ENCODE measurements around the gene STARD3. TPM values are rescaled to one million over a fixed set of nuclear protein-coding genes. Genes with fewer than 3 reads are reported as not detected.
A peak's percentile ranks its signal among the peaks of the same experiment; 100 is the strongest.

Gene STARD3
- total and polyA plus RNA-seq, 2 of the 13 experiments (the other 11 are each of a cell fraction or from before 2014, with no cell fraction given): 34.6 to 100 TPM

GRCh38 chr17:39687101-39687545 lies 50.2 kb downstream of the STARD3 start (continued):
- TF ChIP-seq ZNF142 (CRISPR knock-in tag; IDR thresholded peaks at IDR 0.05) (no peak), SMARCE1 (IDR thresholded peaks at IDR 0.05; ENCODE audit: borderline replicate concordance) (no peak), TCF7 (IDR thresholded peaks at IDR 0.05; ENCODE audit: low read depth) (peak; percentile 71), FOXP4 (CRISPR knock-in tag; IDR thresholded peaks at IDR 0.05) (0 out of 2 replicates have a peak, but pooled peaks have one; percentile 15), SRSF1 (optimal IDR thresholded peaks at IDR 0.05; ENCODE audit: low read depth, low read length) (no peak), HIC2 (CRISPR knock-in tag; IDR thresholded peaks at IDR 0.05; ENCODE audit: low read depth) (peak; percentile 0; the same call in 1 of the 2 replicates), ZNF362 (CRISPR knock-in tag; IDR thresholded peaks at IDR 0.05; ENCODE audit: borderline replicate concordance) (no peak), NAIF1 (CRISPR knock-in tag; IDR thresholded peaks at IDR 0.05; ENCODE audit: borderline replicate concordance) (peak; percentile 7; the same call in 1 of the 2 replicates), MZF1 (CRISPR knock-in tag; IDR thresholded peaks at IDR 0.05; ENCODE audit: borderline replicate concordance) (no peak), RAD51 (IDR thresholded peaks at IDR 0.05; ENCODE audit: borderline replicate concordance) (no peak), ZSCAN29 (CRISPR knock-in tag; conservative IDR thresholded peaks at IDR 0.05) (no peak)
- TF ChIP-seq, protein P1, sequence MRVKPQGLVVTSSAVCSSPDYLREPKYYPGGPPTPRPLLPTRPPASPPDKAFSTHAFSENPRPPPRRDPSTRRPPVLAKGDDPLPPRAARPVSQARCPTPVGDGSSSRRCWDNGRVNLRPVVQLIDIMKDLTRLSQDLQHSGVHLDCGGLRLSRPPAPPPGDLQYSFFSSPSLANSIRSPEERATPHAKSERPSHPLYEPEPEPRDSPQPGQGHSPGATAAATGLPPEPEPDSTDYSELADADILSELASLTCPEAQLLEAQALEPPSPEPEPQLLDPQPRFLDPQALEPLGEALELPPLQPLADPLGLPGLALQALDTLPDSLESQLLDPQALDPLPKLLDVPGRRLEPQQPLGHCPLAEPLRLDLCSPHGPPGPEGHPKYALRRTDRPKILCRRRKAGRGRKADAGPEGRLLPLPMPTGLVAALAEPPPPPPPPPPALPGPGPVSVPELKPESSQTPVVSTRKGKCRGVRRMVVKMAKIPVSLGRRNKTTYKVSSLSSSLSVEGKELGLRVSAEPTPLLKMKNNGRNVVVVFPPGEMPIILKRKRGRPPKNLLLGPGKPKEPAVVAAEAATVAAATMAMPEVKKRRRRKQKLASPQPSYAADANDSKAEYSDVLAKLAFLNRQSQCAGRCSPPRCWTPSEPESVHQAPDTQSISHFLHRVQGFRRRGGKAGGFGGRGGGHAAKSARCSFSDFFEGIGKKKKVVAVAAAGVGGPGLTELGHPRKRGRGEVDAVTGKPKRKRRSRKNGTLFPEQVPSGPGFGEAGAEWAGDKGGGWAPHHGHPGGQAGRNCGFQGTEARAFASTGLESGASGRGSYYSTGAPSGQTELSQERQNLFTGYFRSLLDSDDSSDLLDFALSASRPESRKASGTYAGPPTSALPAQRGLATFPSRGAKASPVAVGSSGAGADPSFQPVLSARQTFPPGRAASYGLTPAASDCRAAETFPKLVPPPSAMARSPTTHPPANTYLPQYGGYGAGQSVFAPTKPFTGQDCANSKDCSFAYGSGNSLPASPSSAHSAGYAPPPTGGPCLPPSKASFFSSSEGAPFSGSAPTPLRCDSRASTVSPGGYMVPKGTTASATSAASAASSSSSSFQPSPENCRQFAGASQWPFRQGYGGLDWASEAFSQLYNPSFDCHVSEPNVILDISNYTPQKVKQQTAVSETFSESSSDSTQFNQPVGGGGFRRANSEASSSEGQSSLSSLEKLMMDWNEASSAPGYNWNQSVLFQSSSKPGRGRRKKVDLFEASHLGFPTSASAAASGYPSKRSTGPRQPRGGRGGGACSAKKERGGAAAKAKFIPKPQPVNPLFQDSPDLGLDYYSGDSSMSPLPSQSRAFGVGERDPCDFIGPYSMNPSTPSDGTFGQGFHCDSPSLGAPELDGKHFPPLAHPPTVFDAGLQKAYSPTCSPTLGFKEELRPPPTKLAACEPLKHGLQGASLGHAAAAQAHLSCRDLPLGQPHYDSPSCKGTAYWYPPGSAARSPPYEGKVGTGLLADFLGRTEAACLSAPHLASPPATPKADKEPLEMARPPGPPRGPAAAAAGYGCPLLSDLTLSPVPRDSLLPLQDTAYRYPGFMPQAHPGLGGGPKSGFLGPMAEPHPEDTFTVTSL (CRISPR knock-in tag; IDR thresholded peaks at IDR 0.05; ENCODE audit: borderline replicate concordance): peak; percentile 34; the same call in 1 of the 2 replicates

All from HepG2 (cell line).